CD14-positive monocyte (primary cell): ENCODE results near the gene CBX6. TPM values are rescaled to one million over a fixed set of nuclear protein-coding genes. Genes with fewer than 3 reads are reported as not detected.
A peak's percentile ranks its signal among the peaks of the same experiment; 100 is the strongest.

Experiments used
- DNase-seq, 3 donors: peaks; one replicate each; pipeline ENCODE4 v3.0.0-alpha.2; 2011 to 2022
- H2AFZ ChIP-seq: 2 replicates; pipeline ENCODE4 v1.6.0; 2012; ENCODE audit warnings: mild to moderate bottlenecking, low read depth, low read length, inconsistent platforms; ENCODE audit not compliant: insufficient read depth, poor library complexity, severe bottlenecking
- H3K27ac ChIP-seq, 2 donors: 1 replicate in 1 of 2; 2 replicates in 1 of 2; pipeline ENCODE4 v1.5.1; 2012 to 2013; ENCODE audit warnings: low read length in 2 of 2, control low read depth in 1 of 2, inconsistent platforms in 1 of 2, low read depth in 1 of 2, mild to moderate bottlenecking in 1 of 2
- H3K27me3 ChIP-seq, 2 donors: one replicate each; pipeline versions ENCODE4 v1.6.0 to v1.6.1; 2011 to 2013; ENCODE audit warnings: low read length in 2 of 2; ENCODE audit not compliant: control insufficient read depth in 2 of 2, insufficient read depth in 2 of 2
- H3K36me3 ChIP-seq, 2 donors: replicated peaks in 1 of 2; 1 replicate in 1 of 2; 2 replicates in 1 of 2; pipeline versions ENCODE4 v1.5.1 to v1.6.1; 2012 to 2013; ENCODE audit warnings: low read length in 2 of 2, control low read depth in 1 of 2, inconsistent platforms in 1 of 2, mild to moderate bottlenecking in 1 of 2; ENCODE audit not compliant: insufficient read depth in 2 of 2, control insufficient read depth in 1 of 2
- H3K4me1 ChIP-seq, 2 donors: 1 replicate in 1 of 2; 2 replicates in 1 of 2; pipeline versions ENCODE4 v1.5.1 to v1.6.1; 2012 to 2013; ENCODE audit warnings: low read length in 2 of 2, control low read depth in 1 of 2, inconsistent platforms in 1 of 2, mild to moderate bottlenecking in 1 of 2, moderate library complexity in 1 of 2; ENCODE audit not compliant: insufficient read depth in 2 of 2, control insufficient read depth in 1 of 2
- H3K4me2 ChIP-seq: replicated peaks from 2 replicates; pipeline ENCODE3; 2012; ENCODE audit warnings: low read length, moderate library complexity, mild to moderate bottlenecking; ENCODE audit not compliant: poor library complexity, severe bottlenecking; ENCODE audit errors: extremely low read depth
- H3K4me3 ChIP-seq, 3 experiments: fragments of 200-600 bp in 1 of 3; sonication (generic) in 1 of 3; replicated peaks in 1 of 3; 1 replicate in 2 of 3; 2 replicates in 1 of 3; pipeline ENCODE4 v1.5.1; 2011 to 2013; ENCODE audit warnings: low read length in 3 of 3, mild to moderate bottlenecking in 3 of 3, control low read depth in 2 of 3, low read depth in 2 of 3, inconsistent platforms in 1 of 3, moderate library complexity in 1 of 3
- H3K79me2 ChIP-seq: 2 replicates; pipeline ENCODE4 v1.6.0; 2012; ENCODE audit warnings: mild to moderate bottlenecking, control low read depth, inconsistent platforms, low read length, moderate library complexity; ENCODE audit not compliant: insufficient read depth
- H3K9ac ChIP-seq: 2 replicates; pipeline ENCODE4 v1.6.0; 2017; ENCODE audit warnings: low read length, mild to moderate bottlenecking; ENCODE audit not compliant: insufficient read depth, poor library complexity, severe bottlenecking
- H3K9me3 ChIP-seq, 2 donors: replicated peaks in 1 of 2; 1 replicate in 1 of 2; 2 replicates in 1 of 2; pipeline versions ENCODE4 v1.5.1 to v1.6.1; 2012 to 2013; ENCODE audit warnings: low read length in 2 of 2, control low read depth in 1 of 2; ENCODE audit not compliant: control insufficient read depth in 1 of 2, insufficient read depth in 1 of 2
- H4K20me1 ChIP-seq: 2 replicates; pipeline ENCODE4 v1.6.0; 2012; ENCODE audit warnings: mild to moderate bottlenecking, low read length, control low read depth, moderate library complexity; ENCODE audit not compliant: insufficient read depth
- H3K27ac Mint-ChIP-seq, 7 donors: one replicate each; pipeline ENCODE4 v1.8.0; 2020; ENCODE audit warnings: mild to moderate bottlenecking in 7 of 7, mixed read lengths in 7 of 7, moderate library complexity in 6 of 7, inconsistent platforms in 2 of 7
- H3K27me3 Mint-ChIP-seq, 3 donors: one replicate each; pipeline ENCODE4 v1.8.0; 2021 to 2022; ENCODE audit warnings: low read depth in 3 of 3, mild to moderate bottlenecking in 3 of 3, mixed read lengths in 3 of 3, moderate library complexity in 3 of 3, inconsistent platforms in 1 of 3
- H3K36me3 Mint-ChIP-seq, 2 donors: one replicate each; pipeline ENCODE4 v1.8.0; 2020; ENCODE audit warnings: mixed read lengths in 2 of 2, inconsistent platforms in 1 of 2, mild to moderate bottlenecking in 1 of 2
- H3K4me1 Mint-ChIP-seq: one replicate; pipeline ENCODE4 v1.8.0; 2020; ENCODE audit warnings: mild to moderate bottlenecking, mixed read lengths
- H3K4me3 Mint-ChIP-seq, 2 donors: one replicate each; pipeline ENCODE4 v1.8.0; 2020; ENCODE audit warnings: mild to moderate bottlenecking in 2 of 2, mixed read lengths in 2 of 2, moderate library complexity in 1 of 2
- H3K9me3 Mint-ChIP-seq, 7 donors: one replicate each; pipeline ENCODE4 v1.8.0; 2020 to 2022; ENCODE audit warnings: mixed read lengths in 7 of 7, mild to moderate bottlenecking in 6 of 7, moderate library complexity in 6 of 7, inconsistent platforms in 2 of 7
- WGBS: methylation state at CpG from one replicate; pipeline ENCODE4 v1.1.5; 2013; ENCODE audit warnings: missing lambda C conversion rate; ENCODE audit not compliant: insufficient coverage; 5-methylcytosine and 5-hydroxymethylcytosine counted together
- intact Hi-C, 2 donors: fragments of 100-400 bp; cut with micrococcal nuclease; formaldehyde crosslinking; loops; one replicate each; pipeline versions ENCODE4 v1.15.0 to v1.15.1; 2023
- polyA plus RNA-seq, 3 donors: library from polyadenylated mRNA; depleted of rRNA in 1 of 3; unstranded in 2 of 3; stranded (reverse) in 1 of 3; fragments of 300-500 nt in 2 of 3; fragments of >200 nt in 1 of 3; fragmentation: Illumina TruSeq in 2 of 3; gene quantifications; 1 replicate in 2 of 3; 2 replicates in 1 of 3; pipeline ENCODE4 v1.2.3, GENCODE V29; 2012 to 2021
- TF ChIP-seq, protein P1 (sequence below): fragments of 200-600 bp; IDR thresholded peaks from one replicate; pipeline ENCODE4 v1.8.0; 2022; ENCODE audit warnings: antibody characterized with exemption, mild to moderate bottlenecking

CBX6 gene
- polyA plus RNA-seq, 3 donors: 2.1 to 26.7 (median 5.0) TPM

DNA sequence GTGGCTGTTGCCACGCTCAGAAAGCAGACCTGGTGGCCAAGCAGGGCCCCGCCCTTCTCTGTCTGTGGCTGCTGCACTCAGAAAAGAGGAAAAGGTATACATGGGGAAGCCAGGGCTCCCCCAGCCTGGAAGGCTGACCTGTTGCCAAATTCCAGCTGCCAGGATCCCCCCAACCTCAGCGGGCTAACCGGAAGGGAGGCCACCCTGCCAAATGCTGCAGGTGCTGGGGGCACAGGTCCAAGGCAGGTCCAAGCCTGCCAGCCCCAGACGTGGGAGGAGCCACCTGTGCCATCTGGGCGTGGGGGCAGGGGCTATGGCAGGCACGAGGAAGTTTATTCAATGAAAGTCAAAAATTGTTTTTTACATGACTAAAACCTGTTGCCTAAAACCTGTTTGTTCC lies 30.8 kb downstream of the CBX6 start:
- Mint-ChIP-seq H3K36me3 (peaks cover 9% of the 10 kb centered on the region in 2 donors), H3K4me1 (peaks cover 15% of the 10 kb centered on the region), H3K9me3 (peaks cover 0 to 10% (median 7%) of the 10 kb centered on the region in 7 donors), H3K27ac (no peak overlapping the region), H3K4me3 (peak overlapping the region in 1 of 2 donors; percentile 26), H3K27me3 (peaks cover 53 to 73% (median 59%) of the 10 kb centered on the region in 3 donors)
- no peak overlapping the region for H3K27ac ChIP-seq
- no peaks in the 10 kb centered on the region for H4K20me1 ChIP-seq
- H3K79me2 ChIP-seq: no peaks in the 10 kb centered on the region
- no peak overlapping the region for H2AFZ ChIP-seq
- WGBS: 43% methylated on average over 5 of the region's 7 CpGs
- H3K9me3 ChIP-seq: peaks cover 0 to 14% of the 10 kb centered on the region in 2 donors
- no peak overlapping the region for H3K4me2 ChIP-seq
- peaks cover 7 to 15% of the 10 kb centered on the region in 2 donors for H3K4me1 ChIP-seq
- H3K27me3 ChIP-seq: peaks cover 32 to 53% of the 10 kb centered on the region in 2 donors
- H3K4me3 ChIP-seq: no peak overlapping the region
- H3K36me3 ChIP-seq: no peaks in the 10 kb centered on the region
- no peak for DNase-seq
- TF ChIP-seq, protein P1, sequence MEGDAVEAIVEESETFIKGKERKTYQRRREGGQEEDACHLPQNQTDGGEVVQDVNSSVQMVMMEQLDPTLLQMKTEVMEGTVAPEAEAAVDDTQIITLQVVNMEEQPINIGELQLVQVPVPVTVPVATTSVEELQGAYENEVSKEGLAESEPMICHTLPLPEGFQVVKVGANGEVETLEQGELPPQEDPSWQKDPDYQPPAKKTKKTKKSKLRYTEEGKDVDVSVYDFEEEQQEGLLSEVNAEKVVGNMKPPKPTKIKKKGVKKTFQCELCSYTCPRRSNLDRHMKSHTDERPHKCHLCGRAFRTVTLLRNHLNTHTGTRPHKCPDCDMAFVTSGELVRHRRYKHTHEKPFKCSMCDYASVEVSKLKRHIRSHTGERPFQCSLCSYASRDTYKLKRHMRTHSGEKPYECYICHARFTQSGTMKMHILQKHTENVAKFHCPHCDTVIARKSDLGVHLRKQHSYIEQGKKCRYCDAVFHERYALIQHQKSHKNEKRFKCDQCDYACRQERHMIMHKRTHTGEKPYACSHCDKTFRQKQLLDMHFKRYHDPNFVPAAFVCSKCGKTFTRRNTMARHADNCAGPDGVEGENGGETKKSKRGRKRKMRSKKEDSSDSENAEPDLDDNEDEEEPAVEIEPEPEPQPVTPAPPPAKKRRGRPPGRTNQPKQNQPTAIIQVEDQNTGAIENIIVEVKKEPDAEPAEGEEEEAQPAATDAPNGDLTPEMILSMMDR: no peak
- intact Hi-C loops: no loop called here
- no peak overlapping the region for H3K9ac ChIP-seq

DNA sequence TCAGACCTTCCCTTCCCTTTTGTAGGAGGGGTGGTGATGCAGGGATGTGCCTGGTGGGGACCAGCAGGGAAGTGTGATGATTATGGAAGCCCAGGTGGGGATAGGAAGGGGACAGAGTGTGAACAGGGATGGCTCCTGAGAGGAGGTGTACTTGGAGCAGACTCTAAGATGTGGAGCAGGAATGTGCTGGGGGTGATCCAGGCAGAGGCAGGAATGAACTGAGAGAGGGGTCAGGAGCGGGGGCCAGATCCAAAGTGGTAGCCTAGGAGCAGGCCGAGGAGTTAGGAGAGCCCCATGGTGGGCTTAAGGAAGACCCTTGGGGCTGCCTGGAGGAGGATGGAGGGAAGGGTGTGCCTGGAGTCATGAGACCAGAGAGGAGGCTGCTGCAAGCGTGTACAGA lies 31.9 kb downstream of the CBX6 start:
- Histone ChIP-seq H3K4me1 (peaks cover 7 to 15% of the 10 kb centered on the region in 2 donors), H2AFZ (no peak overlapping the region), H3K36me3 (no peaks in the 10 kb centered on the region), H3K4me2 (no peak overlapping the region), H3K27ac (no peak overlapping the region), H3K4me3 (no peak overlapping the region), H3K79me2 (no peaks in the 10 kb centered on the region), H3K9ac (no peak overlapping the region), H3K9me3 (peaks cover 0 to 14% of the 10 kb centered on the region in 2 donors), H4K20me1 (no peaks in the 10 kb centered on the region), H3K27me3 (peaks cover 24 to 42% of the 10 kb centered on the region in 2 donors)
- H3K27me3 Mint-ChIP-seq: peaks cover 42 to 67% (median 49%) of the 10 kb centered on the region in 3 donors
- 98% methylated on average over 3 of the region's 3 CpGs for WGBS
- peaks cover 15% of the 10 kb centered on the region for H3K4me1 Mint-ChIP-seq
- TF ChIP-seq, protein P1: no peak
- peaks cover 0 to 10% (median 6%) of the 10 kb centered on the region in 7 donors for H3K9me3 Mint-ChIP-seq
- DNase-seq: no peak
- intact Hi-C loops: no loop called here
- H3K4me3 Mint-ChIP-seq: peak overlapping the region in 1 of 2 donors; percentile 26
- H3K36me3 Mint-ChIP-seq: peaks cover 9% of the 10 kb centered on the region in 2 donors
- H3K27ac Mint-ChIP-seq: peak overlapping the region in 1 of 7 donors; percentile 25
